Left lung (tissue), 10 donors: ENCODE measurements around the gene TRIM41. TPM values are rescaled to one million over a fixed set of nuclear protein-coding genes. Genes with fewer than 3 reads are reported as not detected.

ENCODE experiments used
- ATAC-seq: fragments of 200-7000 bp; cut with Tn5 transposase; one replicate; pipeline ENCODE4 v1.9.1; 2020; ENCODE audit warnings: moderate library complexity
- DNase-seq, 4 donors: peaks; one replicate each; pipeline ENCODE4 v3.0.0-alpha.2; 2013 to 2020
- H3K27ac ChIP-seq, 2 donors: fragments of 200-600 bp; sonication (generic) in 1 of 2; one replicate each; pipeline versions ENCODE4 v1.5.0 to v1.8.0; 2020 to 2021
- H3K27me3 ChIP-seq, 2 donors: fragments of 200-600 bp; sonication (generic) in 1 of 2; one replicate each; pipeline versions ENCODE4 v1.5.0 to v1.8.0; 2020 to 2021
- H3K36me3 ChIP-seq, 2 donors: fragments of 200-600 bp; sonication (generic) in 1 of 2; one replicate each; pipeline versions ENCODE4 v1.5.0 to v1.8.0; 2020 to 2021
- H3K4me1 ChIP-seq, 2 donors: fragments of 200-600 bp; one replicate each; pipeline ENCODE4 v1.8.0; 2021
- H3K4me3 ChIP-seq, 2 donors: fragments of 200-600 bp; sonication (generic) in 1 of 2; one replicate each; pipeline versions ENCODE4 v1.5.0 to v1.8.0; 2020 to 2021; ENCODE audit warnings: mild to moderate bottlenecking in 1 of 2
- H3K9me3 ChIP-seq, 2 donors: fragments of 200-600 bp; sonication (generic) in 1 of 2; one replicate each; pipeline versions ENCODE4 v1.5.0 to v1.8.0; 2020 to 2021
- intact Hi-C, 2 donors: fragments of 100-400 bp; cut with DNase I; formaldehyde crosslinking; loops; one replicate each; pipeline versions ENCODE4 v1.11.2 to v1.14.2; 2022
- polyA plus RNA-seq, 6 donors: library from polyadenylated mRNA; unstranded; fragments of 120-200 nt; gene quantifications; one replicate each; pipeline ENCODE4 v1.2.1, GENCODE V29; 2013; ENCODE audit not compliant: insufficient read length in 6 of 6
- total RNA-seq, 2 donors: library from RNA; stranded (reverse); fragmentation: NEBNext Ultra II Directional; extraction: Animal tissue kit (Norgen Biotek cat#: 25700); gene quantifications; one replicate each; pipeline ENCODE4 v1.2.1, GENCODE V29; 2021
- TF ChIP-seq, protein P1 (sequence below), 2 donors: fragments of 200-600 bp; sonication (generic) in 1 of 2; IDR thresholded peaks; one replicate each; pipeline versions ENCODE4 v1.5.0 to v1.8.0; 2021; ENCODE audit warnings: antibody characterized with exemption in 2 of 2
- donor health status: DM: no; HTN: yes; CAD: no.
- donor health status: DM: no; HTN: no; CAD: no.

Gene TRIM41
- total and polyA plus RNA-seq, 8 donors: 24.2 to 27.6 (median 26.1) TPM

DNA sequence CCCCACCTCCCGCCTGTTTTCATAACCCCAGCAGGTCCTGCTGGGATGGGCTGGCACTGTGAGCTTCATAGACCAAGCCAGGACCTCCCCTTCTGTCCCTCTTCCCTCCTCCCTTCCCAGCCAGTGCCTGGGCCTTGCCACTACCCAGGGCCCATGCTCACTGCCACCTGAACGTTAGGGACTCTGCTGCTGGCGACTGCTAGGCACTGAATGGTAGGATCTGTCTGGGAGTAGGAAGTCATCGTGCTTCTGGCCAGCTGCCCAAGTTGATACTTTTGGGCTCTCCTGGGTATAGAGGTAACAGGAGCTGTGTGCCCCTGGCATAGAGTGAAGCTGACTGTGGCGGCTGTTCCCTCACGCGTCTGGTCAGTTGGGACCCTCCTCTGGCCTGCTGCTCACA is 8.4 kb downstream of the TRIM41 start:
- TF ChIP-seq, protein P1, sequence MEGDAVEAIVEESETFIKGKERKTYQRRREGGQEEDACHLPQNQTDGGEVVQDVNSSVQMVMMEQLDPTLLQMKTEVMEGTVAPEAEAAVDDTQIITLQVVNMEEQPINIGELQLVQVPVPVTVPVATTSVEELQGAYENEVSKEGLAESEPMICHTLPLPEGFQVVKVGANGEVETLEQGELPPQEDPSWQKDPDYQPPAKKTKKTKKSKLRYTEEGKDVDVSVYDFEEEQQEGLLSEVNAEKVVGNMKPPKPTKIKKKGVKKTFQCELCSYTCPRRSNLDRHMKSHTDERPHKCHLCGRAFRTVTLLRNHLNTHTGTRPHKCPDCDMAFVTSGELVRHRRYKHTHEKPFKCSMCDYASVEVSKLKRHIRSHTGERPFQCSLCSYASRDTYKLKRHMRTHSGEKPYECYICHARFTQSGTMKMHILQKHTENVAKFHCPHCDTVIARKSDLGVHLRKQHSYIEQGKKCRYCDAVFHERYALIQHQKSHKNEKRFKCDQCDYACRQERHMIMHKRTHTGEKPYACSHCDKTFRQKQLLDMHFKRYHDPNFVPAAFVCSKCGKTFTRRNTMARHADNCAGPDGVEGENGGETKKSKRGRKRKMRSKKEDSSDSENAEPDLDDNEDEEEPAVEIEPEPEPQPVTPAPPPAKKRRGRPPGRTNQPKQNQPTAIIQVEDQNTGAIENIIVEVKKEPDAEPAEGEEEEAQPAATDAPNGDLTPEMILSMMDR (IDR thresholded peaks at IDR 0.05): no peak
- Histone ChIP-seq H3K4me1 (no peaks in the 10 kb centered on the region), H3K9me3 (no peaks in the 10 kb centered on the region), H3K27me3 (no peaks in the 10 kb centered on the region), H3K27ac (no peak overlapping the region), H3K4me3 (no peak overlapping the region), H3K36me3 (peaks cover 1 to 73% of the 10 kb centered on the region in 2 donors)
- intact Hi-C loops: no loop called here
- DNase-seq (peak in 1 of 4 donors; percentile 13), ATAC-seq (no peak)

DNA sequence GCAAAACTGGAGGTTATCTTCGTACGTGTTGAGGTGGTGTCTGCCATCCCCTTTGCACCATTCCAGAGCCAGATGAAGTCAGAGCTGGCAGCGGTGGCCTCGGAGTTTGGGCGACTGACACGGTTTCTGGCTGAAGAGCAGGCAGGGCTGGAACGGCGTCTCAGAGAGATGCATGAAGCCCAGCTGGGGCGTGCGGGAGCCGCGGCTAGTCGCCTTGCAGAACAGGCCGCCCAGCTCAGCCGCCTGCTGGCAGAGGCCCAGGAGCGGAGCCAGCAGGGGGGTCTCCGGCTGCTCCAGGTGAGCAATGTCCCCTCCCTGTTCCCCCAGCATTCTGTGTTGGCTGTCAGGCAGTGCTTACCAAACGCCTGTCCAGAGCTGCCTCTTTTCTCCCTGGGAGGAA is 9.5 kb downstream of the TRIM41 start:
- peaks cover 9 to 75% of the 10 kb centered on the region in 2 donors for H3K36me3 ChIP-seq
- ATAC-seq (no peak), DNase-seq (peak in 1 of 4 donors; percentile 20)
- H3K27me3 ChIP-seq: no peaks in the 10 kb centered on the region
- H3K4me3 ChIP-seq: no peak overlapping the region
- peaks cover 0 to 2% of the 10 kb centered on the region in 2 donors for H3K4me1 ChIP-seq
- intact Hi-C loops: no loop called here
- TF ChIP-seq, protein P1 (IDR thresholded peaks at IDR 0.05): no peak
- H3K27ac ChIP-seq: no peak overlapping the region
- H3K9me3 ChIP-seq: no peaks in the 10 kb centered on the region

DNA sequence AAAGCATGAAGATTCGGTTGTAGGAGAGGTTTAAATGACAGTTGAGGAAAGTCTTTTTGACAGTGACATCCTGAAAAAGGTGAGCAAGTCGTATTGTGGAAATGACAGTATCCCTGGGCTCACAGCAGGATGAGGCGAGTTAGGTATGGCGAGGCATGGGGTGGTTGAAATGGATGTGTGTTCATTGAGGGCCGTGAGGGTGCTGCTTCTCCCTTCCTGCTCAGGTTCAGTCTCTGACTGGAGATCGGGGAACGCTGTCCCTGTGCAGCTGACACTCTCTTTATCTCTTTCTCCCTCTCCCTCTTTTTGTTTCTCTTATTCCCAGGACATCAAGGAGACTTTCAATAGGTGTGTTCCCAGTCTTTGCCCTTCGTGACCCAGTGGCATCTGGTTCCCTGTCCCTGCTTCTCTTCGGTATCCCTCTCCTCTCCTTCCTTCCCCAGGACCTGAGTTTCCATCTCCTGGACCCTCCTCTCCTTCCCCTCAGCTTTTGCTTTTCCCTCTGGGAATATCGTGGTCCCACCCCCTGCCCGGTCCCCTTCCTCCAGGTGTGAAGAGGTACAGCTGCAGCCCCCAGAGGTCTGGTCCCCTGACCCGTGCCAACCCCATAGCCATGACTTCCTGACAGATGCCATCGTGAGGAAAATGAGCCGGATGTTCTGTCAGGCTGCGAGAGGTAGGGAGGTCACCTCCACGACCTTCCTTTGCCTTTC is 10.2 kb downstream of the TRIM41 start:
- Histone ChIP-seq H3K27me3 (no peaks in the 10 kb centered on the region), H3K4me1 (peaks cover 0 to 8% of the 10 kb centered on the region in 2 donors), H3K4me3 (no peak overlapping the region), H3K27ac (no peak overlapping the region), H3K36me3 (peaks cover 10 to 79% of the 10 kb centered on the region in 2 donors), H3K9me3 (no peaks in the 10 kb centered on the region)
- intact Hi-C loops: no loop called here
- no peak for ATAC-seq
- DNase-seq: no peak
- TF ChIP-seq, protein P1 (IDR thresholded peaks at IDR 0.05): no peak

DNA sequence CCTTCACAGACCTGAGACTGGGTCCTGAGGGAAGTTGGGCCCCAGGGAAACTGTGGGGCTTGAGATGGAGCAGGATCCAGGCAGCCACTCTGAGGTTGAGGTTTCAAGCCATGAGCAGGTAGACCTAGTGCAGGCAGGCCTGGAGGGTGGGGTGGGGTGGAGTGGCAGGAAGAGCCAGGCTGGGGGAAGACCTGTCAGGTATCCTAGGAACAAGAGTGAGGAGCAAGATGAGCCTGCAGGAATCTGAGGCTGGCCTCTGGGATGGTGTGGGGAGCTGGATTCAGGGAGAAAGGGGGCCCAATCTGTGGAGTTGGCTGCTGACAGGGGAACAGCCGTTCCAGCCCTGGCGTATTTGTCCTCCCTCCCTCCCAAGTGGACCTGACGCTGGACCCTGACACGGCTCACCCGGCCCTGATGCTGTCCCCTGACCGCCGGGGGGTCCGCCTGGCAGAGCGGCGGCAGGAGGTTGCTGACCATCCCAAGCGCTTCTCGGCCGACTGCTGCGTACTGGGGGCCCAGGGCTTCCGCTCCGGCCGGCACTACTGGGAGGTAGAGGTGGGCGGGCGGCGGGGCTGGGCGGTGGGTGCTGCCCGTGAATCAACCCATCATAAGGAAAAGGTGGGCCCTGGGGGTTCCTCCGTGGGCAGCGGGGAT is 10.8 kb downstream of the TRIM41 start:
- ATAC-seq (no peak), DNase-seq (no peak)
- peaks cover 0 to 9% of the 10 kb centered on the region in 2 donors for H3K4me1 ChIP-seq
- no peak overlapping the region for H3K27ac ChIP-seq
- TF ChIP-seq, protein P1 (IDR thresholded peaks at IDR 0.05): no peak
- H3K27me3 ChIP-seq: no peaks in the 10 kb centered on the region
- H3K4me3 ChIP-seq: no peak overlapping the region
- peaks cover 15 to 86% of the 10 kb centered on the region in 2 donors for H3K36me3 ChIP-seq
- no peaks in the 10 kb centered on the region for H3K9me3 ChIP-seq
- intact Hi-C loops: no loop called here
